Coronary artery (tissue), 2 donors: ENCODE results near the gene FAM219A.
A peak's percentile ranks its signal among the peaks of the same experiment; 100 is the strongest.
"Not testable (repeated sequence)": the region's sequence is repeated elsewhere in the genome, so short reads cannot be mapped to it uniquely, and the experiment has no call there.

ENCODE experiments used
- DNase-seq: peaks from one replicate; pipeline ENCODE4 v3.0.0-alpha.2; 2017; ENCODE audit warnings: low spot score
- H3K27ac ChIP-seq, 2 donors: fragments of 200-600 bp; sonication (generic); one replicate each; pipeline ENCODE4 v1.5.1; 2016 to 2019
- H3K4me3 ChIP-seq: fragments of 200-600 bp; sonication (generic); 2 replicates; pipeline ENCODE4 v1.5.1; 2016; ENCODE audit warnings: mild to moderate bottlenecking, moderate library complexity
- TF ChIP-seq, protein P1 (sequence below): fragments of 200-600 bp; sonication (generic); IDR thresholded peaks from one replicate; pipeline ENCODE4 v1.5.1; 2019; ENCODE audit warnings: antibody characterized with exemption

The FAM219A gene

DNA sequence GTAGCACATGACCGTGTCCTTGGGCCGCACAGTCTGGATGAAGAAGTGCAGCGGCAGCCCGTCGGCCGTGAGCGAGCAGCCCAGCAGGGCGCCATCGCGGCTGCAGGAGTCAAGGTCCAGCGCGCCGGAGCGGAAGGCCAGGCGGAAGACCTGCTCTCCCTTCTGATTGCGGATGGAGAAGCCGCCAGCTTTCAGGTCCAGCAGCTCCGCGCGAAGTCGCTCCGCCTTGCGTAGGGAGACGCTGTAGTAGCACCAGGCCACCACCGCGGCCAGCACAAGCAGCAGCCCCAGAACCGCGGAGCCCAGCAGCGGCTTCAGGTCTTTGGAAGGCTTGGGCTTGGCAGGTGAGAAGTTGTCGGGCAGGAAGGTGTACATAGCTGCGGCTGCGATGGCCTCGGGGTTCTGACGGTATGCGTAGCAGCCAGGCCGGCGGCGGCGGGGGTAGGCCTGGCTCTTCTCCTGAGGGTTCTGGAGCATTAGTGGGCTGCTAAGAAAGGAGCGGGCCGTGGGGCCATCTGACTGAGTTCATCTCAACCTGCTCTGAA is 85.8 kb downstream of the FAM219A start:
- DNase-seq = no peak
- TF ChIP-seq, protein P1, sequence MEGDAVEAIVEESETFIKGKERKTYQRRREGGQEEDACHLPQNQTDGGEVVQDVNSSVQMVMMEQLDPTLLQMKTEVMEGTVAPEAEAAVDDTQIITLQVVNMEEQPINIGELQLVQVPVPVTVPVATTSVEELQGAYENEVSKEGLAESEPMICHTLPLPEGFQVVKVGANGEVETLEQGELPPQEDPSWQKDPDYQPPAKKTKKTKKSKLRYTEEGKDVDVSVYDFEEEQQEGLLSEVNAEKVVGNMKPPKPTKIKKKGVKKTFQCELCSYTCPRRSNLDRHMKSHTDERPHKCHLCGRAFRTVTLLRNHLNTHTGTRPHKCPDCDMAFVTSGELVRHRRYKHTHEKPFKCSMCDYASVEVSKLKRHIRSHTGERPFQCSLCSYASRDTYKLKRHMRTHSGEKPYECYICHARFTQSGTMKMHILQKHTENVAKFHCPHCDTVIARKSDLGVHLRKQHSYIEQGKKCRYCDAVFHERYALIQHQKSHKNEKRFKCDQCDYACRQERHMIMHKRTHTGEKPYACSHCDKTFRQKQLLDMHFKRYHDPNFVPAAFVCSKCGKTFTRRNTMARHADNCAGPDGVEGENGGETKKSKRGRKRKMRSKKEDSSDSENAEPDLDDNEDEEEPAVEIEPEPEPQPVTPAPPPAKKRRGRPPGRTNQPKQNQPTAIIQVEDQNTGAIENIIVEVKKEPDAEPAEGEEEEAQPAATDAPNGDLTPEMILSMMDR = no peak
- Histone ChIP-seq H3K27ac (no peak overlapping the region), H3K4me3 (no peak overlapping the region)

DNA sequence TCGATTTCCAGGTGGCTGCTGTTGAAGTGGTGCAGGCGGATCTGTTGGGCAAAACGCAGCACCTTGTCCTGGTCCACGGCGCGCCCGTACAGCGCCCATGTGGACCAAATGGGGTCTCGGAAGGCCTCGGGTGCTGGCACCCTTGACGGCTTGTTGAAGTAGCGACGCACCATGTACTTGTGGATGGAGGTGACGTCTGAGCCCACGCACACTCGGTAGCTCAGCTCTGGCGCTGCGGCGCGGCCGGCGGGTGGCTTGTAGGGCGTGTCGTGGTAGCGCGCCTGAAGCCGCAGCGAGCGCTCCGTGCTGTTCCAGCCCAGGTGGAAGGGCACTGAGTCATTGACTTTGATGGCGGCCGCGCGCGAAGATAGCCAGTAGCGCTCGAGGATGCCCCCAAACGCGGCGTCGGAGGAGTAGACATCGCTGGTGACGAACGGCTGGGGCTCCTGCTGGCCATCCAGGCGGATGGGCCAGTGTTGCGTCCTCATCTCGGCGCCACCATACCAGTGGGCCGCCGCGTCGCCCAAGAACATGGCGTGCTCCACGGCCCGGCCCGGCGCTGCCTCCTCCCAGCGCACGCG is 86.4 kb downstream of the FAM219A start:
- Histone ChIP-seq H3K27ac (no peak overlapping the region), H3K4me3 (peak overlapping the region; percentile 21)
- TF ChIP-seq, protein P1 = no peak
- DNase-seq = no peak

DNA sequence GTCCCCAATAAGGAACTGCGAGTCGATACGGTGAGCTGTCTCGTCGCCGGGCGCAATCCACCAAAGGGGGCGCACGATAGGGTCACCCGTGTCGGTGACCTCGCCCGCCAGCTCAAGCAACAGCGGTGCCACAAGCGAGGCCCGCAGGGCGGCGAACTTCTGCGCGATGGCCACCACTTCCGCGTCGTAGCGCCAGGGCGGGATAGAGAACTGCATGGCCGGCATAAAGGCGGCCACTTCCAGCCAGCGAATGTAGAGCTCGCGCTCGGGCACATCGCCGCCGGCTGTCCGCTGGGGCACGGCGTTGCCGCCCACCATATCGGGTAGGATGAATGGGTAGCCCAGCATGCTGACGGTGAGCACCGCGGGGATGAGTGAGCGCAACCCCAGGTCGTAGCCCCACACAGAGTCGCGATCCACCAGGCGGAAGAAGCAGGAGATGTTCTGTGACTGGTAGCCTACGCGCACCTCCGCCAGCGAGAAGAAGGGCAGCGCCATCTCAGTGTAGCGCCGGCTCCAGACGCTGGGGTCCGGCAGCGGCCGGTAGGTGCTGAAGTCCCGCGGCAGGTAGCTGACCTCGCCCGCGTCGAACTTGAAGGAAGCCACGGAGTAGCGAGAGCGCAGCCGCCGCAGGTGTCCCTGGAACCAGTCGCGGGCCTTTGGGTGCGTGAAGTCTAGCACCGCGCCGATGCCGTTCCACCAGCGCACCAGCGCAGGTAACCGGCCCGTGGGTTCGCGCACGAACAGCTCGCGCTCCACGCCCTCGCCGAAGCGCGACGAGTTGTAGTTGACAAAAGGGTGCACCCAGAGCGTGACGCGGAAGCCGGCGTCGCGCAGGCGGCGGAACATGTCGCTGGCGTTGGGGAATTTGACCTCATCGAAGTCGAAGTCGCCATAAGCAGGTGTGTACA is 87.1 kb downstream of the FAM219A start:
- DNase-seq = no peak
- H3K4me3 ChIP-seq = peak overlapping the region; percentile 21
- H3K27ac ChIP-seq = no peak overlapping the region
- TF ChIP-seq, protein P1 = no peak

DNA sequence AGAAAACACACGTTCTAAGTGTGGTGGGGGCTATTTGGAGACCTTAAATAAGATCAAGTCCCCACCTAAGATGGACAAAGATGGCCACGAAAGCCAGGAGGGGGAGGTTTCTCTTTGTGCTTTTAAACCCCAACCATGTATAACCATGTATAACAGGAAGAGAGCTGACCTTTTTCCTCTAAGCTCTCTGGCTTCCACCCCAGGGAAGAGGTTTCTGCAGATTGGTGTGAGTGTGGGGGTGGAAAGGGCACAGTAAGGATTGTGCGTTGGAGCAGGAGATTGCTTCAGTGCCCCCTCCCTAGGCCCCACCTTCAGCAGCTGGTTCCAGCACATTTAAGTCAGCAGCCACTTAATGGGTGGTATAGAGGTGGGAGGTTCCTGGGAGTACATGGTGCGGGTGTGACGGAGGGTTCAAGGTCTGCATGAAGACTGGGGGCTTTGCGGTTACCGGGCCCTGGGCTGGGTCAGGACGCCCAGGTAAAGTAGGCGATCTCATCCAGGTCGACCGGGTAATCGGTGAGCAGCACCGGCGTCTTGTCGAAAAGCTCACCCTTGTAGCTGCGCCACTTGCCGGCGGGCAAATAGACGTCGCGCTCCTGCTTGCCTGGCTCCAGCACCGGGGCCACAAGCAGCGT is 87.9 kb downstream of the FAM219A start:
- no peak for DNase-seq
- Histone ChIP-seq H3K4me3 (no peak overlapping the region), H3K27ac (no peak overlapping the region)
- TF ChIP-seq, protein P1 = no peak

DNA sequence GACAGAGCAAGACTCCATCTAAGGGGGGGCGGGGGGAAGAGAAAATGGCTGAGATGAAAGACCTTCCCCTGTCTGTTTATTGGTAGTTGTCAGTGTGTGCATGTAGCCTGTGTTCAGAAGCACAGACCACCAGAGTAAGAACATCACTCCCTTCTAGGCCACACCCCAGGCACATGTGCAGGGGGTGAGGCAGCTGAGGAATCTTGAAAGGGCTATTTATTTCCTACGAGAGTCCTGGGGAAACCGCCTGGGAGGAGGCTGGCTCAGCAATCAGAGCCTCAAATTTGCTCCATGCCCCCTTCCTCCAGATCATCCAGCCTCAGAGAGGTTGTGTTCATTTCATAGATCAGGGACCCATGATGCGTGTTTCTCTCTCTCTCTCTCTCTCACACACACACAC is 88.7 kb downstream of the FAM219A start:
- H3K4me3 ChIP-seq = no peak overlapping the region
- no peak overlapping the region for H3K27ac ChIP-seq
- TF ChIP-seq, protein P1 = no peak
- no peak for DNase-seq

DNA sequence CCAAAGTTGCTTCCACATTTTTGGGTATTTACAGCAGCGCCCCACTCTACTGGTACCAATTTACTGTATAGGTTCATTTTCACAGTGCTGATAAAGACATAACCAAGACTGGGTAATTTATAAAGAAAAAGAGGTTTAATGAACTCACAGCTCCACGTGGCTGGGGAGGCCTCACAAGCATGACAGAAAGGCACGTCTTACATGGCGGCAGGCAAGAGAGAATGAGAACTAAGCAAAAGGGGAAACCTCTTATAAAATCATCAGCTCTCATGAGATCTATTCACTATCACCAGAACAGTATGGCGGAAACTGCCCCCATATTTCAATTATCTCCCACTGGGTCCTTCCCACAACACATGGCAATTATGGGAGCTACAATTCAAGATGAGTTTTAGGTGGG is 89.6 kb downstream of the FAM219A start:
- H3K4me3 ChIP-seq, DNase-seq: not testable (repeated sequence)

DNA sequence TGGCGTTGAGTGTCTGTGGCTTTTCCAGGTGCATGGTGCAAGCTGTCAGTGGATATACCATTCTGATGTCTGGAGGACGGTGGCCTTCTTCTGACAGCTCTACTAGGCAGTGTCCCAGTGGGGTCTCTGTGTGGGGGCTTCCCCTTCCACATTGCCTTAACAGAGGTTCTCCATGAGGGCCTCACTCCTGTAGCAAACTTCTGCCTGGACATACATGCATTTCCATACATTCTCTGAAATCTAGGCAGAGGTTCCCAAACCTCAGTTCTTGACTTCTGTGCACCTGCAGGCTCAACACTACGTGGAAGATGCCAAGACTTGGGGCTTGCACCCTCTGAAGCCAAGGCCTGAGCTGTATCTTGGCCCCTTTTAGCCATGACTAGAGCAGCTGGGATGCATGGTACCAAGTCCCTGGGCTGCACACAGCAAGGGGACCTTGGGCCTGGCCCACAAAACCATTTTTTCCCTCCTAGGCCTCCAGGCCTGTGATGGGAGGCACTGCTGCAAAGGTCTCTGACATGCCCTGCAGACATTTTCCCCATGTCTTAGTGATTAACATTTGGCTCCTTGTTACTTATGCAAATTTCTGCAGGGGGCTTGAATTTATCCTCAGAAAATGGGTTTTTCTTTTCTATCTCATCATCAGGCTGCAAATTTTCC is 90.5 kb downstream of the FAM219A start:
- not testable (repeated sequence) for DNase-seq, H3K27ac ChIP-seq, H3K4me3 ChIP-seq

More for the DNA sequence above, 89.6 kb downstream of the FAM219A start:
- H3K27ac ChIP-seq = not testable (repeated sequence)
